Forelimb muscle (tissue), 1 donor: ENCODE results near the gene TP53AIP1. TPM values are rescaled to one million over a fixed set of nuclear protein-coding genes. Genes with fewer than 3 reads are reported as not detected.

ENCODE experiments used
- DNase-seq: peaks from one replicate; pipeline ENCODE4 v3.0.0-alpha.2; 2013; ENCODE audit warnings: low read depth
- polyA plus RNA-seq: library from polyadenylated mRNA; unstranded; fragments of 120-200 nt; gene quantifications from one replicate; pipeline ENCODE4 v1.2.1, GENCODE V29; 2013; ENCODE audit not compliant: insufficient read length

TP53AIP1 gene
- 0.10 TPM for polyA plus RNA-seq

GRCh38 chr11:128942817-128943427 lies at the start of gene TP53AIP1:
Gene TP53AIP1, minus strand, starts transcription at chr11:128942871. Its CDS starts 5,053 bp downstream, at chr11:128937818.
- no peak for DNase-seq

GRCh38 chr11:128988242-128988970 lies 45.7 kb upstream of the TP53AIP1 start:
- DNase-seq: no peak

- no peak for DNase-seq
These were observed 43.2 kb upstream of the TP53AIP1 start for GRCh38 chr11:128985880-128986279.

GRCh38 chr11:128983023-128983422 lies 40.4 kb upstream of the TP53AIP1 start:
- DNase-seq: no peak

- DNase-seq: no peak
These were observed 38.6 kb upstream of the TP53AIP1 start for GRCh38 chr11:128981254-128981653.

GRCh38 chr11:128970598-128971190 lies 28.0 kb upstream of the TP53AIP1 start:
- DNase-seq: no peak

GRCh38 chr11:128968916-128969315 lies 26.2 kb upstream of the TP53AIP1 start:
- no peak for DNase-seq

GRCh38 chr11:128967578-128967977 lies 24.9 kb upstream of the TP53AIP1 start:
- DNase-seq: no peak

- DNase-seq: no peak
These were observed 22.8 kb upstream of the TP53AIP1 start for GRCh38 chr11:128965485-128965884.

- DNase-seq: no peak
These were observed 21.8 kb upstream of the TP53AIP1 start for GRCh38 chr11:128964463-128964930.

GRCh38 chr11:128963744-128964325 lies 21.2 kb upstream of the TP53AIP1 start:
- no peak for DNase-seq

- no peak for DNase-seq
These were observed 20.2 kb upstream of the TP53AIP1 start for GRCh38 chr11:128962896-128963295.

GRCh38 chr11:128961645-128962044 lies 19.0 kb upstream of the TP53AIP1 start:
- no peak for DNase-seq

GRCh38 chr11:128957202-128957482 lies 14.5 kb upstream of the TP53AIP1 start:
- DNase-seq: no peak

- DNase-seq: peak; percentile 60
These were observed 13.9 kb upstream of the TP53AIP1 start for GRCh38 chr11:128956401-128957201.

GRCh38 chr11:128955636-128956035 lies 13.0 kb upstream of the TP53AIP1 start:
- no peak for DNase-seq

GRCh38 chr11:128953151-128953550 lies 10.5 kb upstream of the TP53AIP1 start:
- no peak for DNase-seq

- DNase-seq: no peak
These were observed 7.3 kb upstream of the TP53AIP1 start for GRCh38 chr11:128949791-128950454.

- DNase-seq: no peak
These were observed 5.9 kb upstream of the TP53AIP1 start for GRCh38 chr11:128948583-128948982.

GRCh38 chr11:128947773-128948172 lies 5.1 kb upstream of the TP53AIP1 start:
- DNase-seq: no peak

GRCh38 chr11:128946648-128947047 lies 4.0 kb upstream of the TP53AIP1 start:
- no peak for DNase-seq
